Measurements from ENCODE around the gene PFDN5. TPM values are rescaled to one million over a fixed set of nuclear protein-coding genes. Genes with fewer than 3 reads are reported as not detected.

The PFDN5 gene
- total RNA-seq, 2 experiments from 2014 or later = 264 to 348 TPM

- H3K4me1 ChIP-seq (ENCODE audit: insufficient read depth, low read length, poor library complexity, severe bottlenecking) = peaks cover 47% of the 10 kb centered on the region
- peak overlapping the region; percentile 78 for H3K27ac ChIP-seq (ENCODE audit: low read depth, low read length, poor library complexity, severe bottlenecking)
- peaks cover 12% of the 10 kb centered on the region; the same call in 1 of the 2 replicates for H3K79me2 ChIP-seq (ENCODE audit: insufficient read depth, low read depth, low read length)
- H3K36me3 ChIP-seq (ENCODE audit: insufficient read depth, low read length) = peaks cover 9% of the 10 kb centered on the region; the same call in 1 of the 2 replicates
- no peaks in the 10 kb centered on the region for H4K20me1 ChIP-seq (ENCODE audit: insufficient read depth, low read length)
- ChIA-PET POLR2A (interaction anchor here (0.5 to 2.8 kb wide), 7 partner anchors 10 to 503 kb away, joined by 3 to 20 read pairs (median 3); partner anchors contain the start of genes ESPL1 and PRR13), CTCF (ENCODE audit: unreplicated experiment) (interaction anchor here (0.7 kb wide), 1 partner anchor 12 kb away, joined by 3 read pairs; no protein-coding TSS in a partner anchor)
- no peaks in the 10 kb centered on the region for H3K9me3 ChIP-seq (ENCODE audit: low read length)
- intact Hi-C loops (cut with micrococcal nuclease; ENCODE audit: unreplicated experiment) = no loop called here
- H2AFZ ChIP-seq (ENCODE audit: low read length) = no peak overlapping the region
- no peak for DNase-seq (ENCODE audit: low spot score)
- peak overlapping the region; percentile 53 for H3K4me2 ChIP-seq (ENCODE audit: low read length)
- H3K4me3 ChIP-seq (ENCODE audit: low read depth, low read length, poor library complexity, severe bottlenecking) = no peak overlapping the region
- TF ChIP-seq EZH2phosphoT487 (IDR thresholded peaks at IDR 0.05; ENCODE audit: borderline replicate concordance, low read depth, low read length) (no peak), CTCF (conservative IDR thresholded peaks at IDR 0.05; ENCODE audit: low read length) (no peak)
- BruUV-seq (replicated peaks) = no TSS peak
- no peaks in the 10 kb centered on the region for H3K9me2 ChIP-seq (ENCODE audit: insufficient read depth, low read length)
These were observed 40.4 kb upstream of the PFDN5 start for GRCh38 chr12:53254816-53255545.

- Histone ChIP-seq H3K27ac (ENCODE audit: low read depth, low read length, poor library complexity, severe bottlenecking) (peak overlapping the region; percentile 78), H3K9me2 (ENCODE audit: insufficient read depth, low read length) (no peaks in the 10 kb centered on the region), H3K79me2 (ENCODE audit: insufficient read depth, low read depth, low read length) (peaks cover 12% of the 10 kb centered on the region; the same call in 1 of the 2 replicates), H4K20me1 (ENCODE audit: insufficient read depth, low read length) (no peaks in the 10 kb centered on the region), H3K9me3 (ENCODE audit: low read length) (no peaks in the 10 kb centered on the region), H3K4me2 (ENCODE audit: low read length) (peak overlapping the region; percentile 53), H2AFZ (ENCODE audit: low read length) (0 out of 2 replicates have a peak overlapping the region, but pooled peaks have one; percentile 1), H3K4me1 (ENCODE audit: insufficient read depth, low read length, poor library complexity, severe bottlenecking) (peaks cover 46% of the 10 kb centered on the region), H3K36me3 (ENCODE audit: insufficient read depth, low read length) (peaks cover 9% of the 10 kb centered on the region; the same call in 1 of the 2 replicates), H3K4me3 (ENCODE audit: low read depth, low read length, poor library complexity, severe bottlenecking) (peak overlapping the region; percentile 7)
- intact Hi-C loops (cut with micrococcal nuclease; ENCODE audit: unreplicated experiment) = loop anchor here (2.0 kb wide), 1 partner anchor 65 kb away; the partner anchor contains the start of gene AAAS
- no TSS peak for BruUV-seq (replicated peaks)
- peak; percentile 76 for DNase-seq (ENCODE audit: low spot score)
- POLR2A ChIA-PET = interaction anchor here (0.7 to 2.8 kb wide), 6 partner anchors 11 to 502 kb away, joined by 3 to 16 read pairs (median 4); partner anchors contain the start of genes ESPL1 and MYG1
- CTCF ChIA-PET (ENCODE audit: unreplicated experiment) = interaction anchor here (1.0 kb wide), 1 partner anchor 45 kb away, joined by 3 read pairs; no protein-coding TSS in a partner anchor
- no peak for TF ChIP-seq CTCF (conservative IDR thresholded peaks at IDR 0.05; ENCODE audit: low read length)
- no peak for TF ChIP-seq EZH2phosphoT487 (IDR thresholded peaks at IDR 0.05; ENCODE audit: borderline replicate concordance, low read depth, low read length)
These were observed 39.3 kb upstream of the PFDN5 start for GRCh38 chr12:53255996-53256395.
